Epidermal melanocyte (primary cell): ENCODE measurements around the gene C4orf46.
A peak's percentile ranks its signal among the peaks of the same experiment; 100 is the strongest.

Experiments
- DNase-seq: peaks from one replicate; pipeline ENCODE4 v3.0.0; 2011; ENCODE audit warnings: low spot score; ENCODE audit not compliant: insufficient read length

The C4orf46 gene

DNA sequence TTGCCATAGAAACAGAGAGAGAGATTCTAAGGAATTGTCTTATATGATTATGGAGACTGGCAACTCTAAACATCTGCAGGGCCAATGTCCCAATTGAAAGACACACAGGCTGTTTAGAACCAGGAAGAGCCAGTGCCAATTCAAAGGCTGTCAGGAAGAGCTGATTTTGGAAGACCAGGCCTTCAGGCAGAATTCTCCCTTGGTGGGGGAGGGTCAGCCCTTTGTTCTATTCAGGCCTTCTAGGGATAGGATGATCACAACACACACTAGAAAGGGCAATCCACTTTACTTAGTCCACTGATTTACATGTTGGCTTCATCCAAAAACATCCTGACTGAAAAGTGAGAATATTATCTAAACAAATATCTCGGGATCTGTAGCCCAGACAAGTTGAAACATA, 15.2 kb downstream of the C4orf46 start:
- no peak for DNase-seq

DNA sequence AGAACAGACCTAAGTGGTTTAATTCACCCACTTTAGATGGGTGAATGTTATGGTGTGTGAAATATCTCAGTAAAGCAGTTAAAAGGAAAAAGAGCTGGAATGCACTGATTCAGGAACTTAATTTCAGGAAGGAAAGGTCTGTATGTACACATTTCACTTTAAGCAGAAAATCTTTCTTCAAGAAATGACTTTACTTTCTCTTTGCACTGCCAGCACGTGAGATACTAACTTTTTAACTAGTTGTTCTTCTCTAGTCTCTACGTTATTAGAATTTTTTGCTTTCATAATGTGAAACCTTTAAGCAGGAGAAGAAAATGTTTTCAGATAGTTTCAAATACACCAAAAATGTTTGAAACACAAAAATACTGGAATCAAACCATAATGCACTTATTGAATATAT, 18.8 kb downstream of the C4orf46 start:
- no peak for DNase-seq

DNA sequence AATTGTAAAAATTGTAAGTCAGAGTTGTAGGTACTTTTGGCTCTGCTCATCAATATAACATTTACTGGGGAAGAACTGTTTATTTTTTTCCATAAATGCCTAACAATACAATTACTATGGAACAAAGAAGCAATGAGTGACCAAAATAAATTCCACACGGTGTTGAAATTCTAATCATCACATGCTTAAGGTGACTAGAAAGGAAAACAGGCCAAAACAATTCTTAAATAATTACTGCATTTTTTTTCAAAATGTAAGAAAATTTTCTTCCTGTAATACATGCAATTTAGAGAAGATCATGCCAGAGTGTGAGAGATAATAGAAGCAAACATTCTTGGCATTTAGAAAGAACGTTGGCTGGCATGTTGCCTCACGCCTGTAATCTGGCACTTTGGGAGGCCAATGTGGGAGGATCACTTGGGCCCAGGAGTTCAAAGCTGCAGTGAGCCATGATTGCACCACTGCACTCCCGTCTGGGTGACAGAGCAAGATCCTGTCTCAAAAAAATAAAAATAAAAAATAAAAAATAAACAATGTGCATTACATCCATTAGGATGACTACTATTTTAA, 22.5 kb downstream of the C4orf46 start:
- DNase-seq: no peak

DNA sequence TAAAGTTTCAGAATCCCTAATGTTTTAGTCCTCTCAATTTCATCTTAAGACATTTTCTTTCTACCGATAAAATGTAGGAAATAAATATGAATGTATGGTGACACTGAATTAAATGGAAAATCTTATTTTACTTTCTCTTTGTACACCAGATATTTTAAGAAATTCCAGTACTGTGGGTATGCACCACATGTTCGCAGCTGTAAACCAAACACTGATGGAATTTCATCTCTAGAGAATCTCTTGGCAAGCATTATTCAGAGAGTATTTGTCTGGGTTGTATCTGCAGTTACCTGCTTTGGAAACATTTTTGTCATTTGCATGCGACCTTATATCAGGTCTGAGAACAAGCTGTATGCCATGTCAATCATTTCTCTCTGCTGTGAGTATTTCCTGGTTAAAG, 26.9 kb downstream of the C4orf46 start:
- DNase-seq: no peak

GRCh38 chr4:158644356-158644755, 27.3 kb downstream of the C4orf46 start:
- DNase-seq: no peak

DNA sequence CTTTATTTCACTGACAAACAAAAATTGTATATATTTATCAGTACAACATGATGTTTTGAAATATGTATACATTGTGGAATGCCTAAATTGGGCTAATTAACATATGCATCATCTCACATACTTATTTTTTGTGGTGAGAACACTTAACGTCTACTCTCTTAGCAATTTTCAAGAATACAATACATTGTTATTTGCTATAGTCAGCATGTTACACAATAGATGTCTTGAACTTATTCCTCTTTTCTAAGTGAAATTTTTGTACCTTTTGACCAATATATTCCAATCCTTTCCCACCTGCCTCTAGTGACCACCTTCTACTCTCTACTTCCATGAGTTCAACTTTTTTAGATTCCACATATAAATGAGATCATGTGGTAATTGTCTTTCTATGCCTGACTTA, 35.1 kb downstream of the C4orf46 start:
- DNase-seq: no peak

- no peak for DNase-seq
Observed at GRCh38 chr4:158630893-158631292, 40.8 kb downstream of the C4orf46 start.

DNA sequence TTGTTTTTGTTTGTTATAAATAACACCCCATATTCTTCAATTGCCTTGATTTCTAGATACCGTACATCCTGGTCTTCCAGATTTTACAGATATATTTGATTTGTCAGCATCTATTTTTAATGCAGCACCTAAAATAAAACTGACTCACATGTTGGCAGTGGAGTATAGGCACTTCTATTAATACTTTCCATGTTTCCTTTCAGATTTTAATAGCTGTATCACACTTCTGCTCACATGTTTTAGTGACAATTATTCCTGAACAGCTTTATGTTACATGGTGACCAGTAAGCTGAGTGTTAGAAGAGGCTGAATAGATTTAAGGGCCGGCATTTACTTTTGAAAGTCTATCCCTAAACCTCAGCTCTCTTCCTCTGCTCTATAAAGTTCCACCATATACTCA, 46.1 kb downstream of the C4orf46 start:
- no peak for DNase-seq

- DNase-seq: peak; percentile 27
Observed at GRCh38 chr4:158624889-158625478, 46.7 kb downstream of the C4orf46 start.

DNA sequence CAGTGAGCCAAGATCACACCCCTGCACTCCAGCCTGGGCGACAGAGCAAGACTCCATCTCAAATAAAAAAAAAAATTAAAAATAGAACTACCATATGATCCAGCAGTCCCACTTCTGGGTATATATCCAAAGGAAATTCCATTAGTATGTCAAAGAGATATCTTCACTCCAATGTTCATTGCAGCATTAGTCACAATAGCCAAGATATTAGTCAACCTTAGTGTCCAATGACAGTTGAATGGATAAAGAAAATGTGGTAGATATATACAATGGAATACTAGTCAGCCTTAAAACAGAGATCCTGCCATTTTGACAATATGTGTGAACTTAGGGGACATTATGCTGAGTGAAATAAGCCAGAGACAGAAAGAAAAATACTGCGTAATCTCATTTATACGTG, 49.4 kb downstream of the C4orf46 start:
- DNase-seq: no peak

- no peak for DNase-seq
Observed at GRCh38 chr4:158621729-158622128, 50.0 kb downstream of the C4orf46 start.

GRCh38 chr4:158617956-158618355, 53.7 kb downstream of the C4orf46 start:
- no peak for DNase-seq
